GM19351 (cell line): ENCODE data around the gene TMA16.
"Not testable (repeated sequence)": the region's sequence is repeated elsewhere in the genome, so short reads cannot be mapped to it uniquely, and the experiment has no call there.

ENCODE experiments used
- ATAC-seq: cut with Tn5 transposase; IDR thresholded peaks from one replicate; pipeline ENCODE4 v1.9.1; 2021; ENCODE audit warnings: mild to moderate bottlenecking, moderate library complexity; ENCODE audit not compliant: unreplicated experiment

TMA16 gene

DNA sequence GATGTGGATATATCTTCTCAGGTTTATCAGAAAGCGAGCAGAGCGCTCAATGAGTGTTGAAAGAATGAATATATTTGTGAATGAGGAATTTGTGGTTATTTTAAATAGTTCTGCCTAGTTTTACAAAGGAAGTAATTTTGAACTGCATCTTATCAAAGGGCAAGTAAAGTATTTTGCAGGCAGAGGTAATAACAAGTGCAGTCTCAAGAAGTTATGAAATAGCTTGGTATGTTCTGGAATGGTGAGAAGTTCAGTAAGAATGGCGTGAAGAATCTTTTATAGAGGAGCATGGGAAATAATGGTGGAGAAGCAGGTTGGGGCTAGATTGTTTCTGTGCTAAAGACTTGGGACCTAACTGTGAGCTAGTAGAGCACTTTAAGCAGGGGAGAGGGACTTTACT is 10.9 kb downstream of the TMA16 start:
- no peak for ATAC-seq

DNA sequence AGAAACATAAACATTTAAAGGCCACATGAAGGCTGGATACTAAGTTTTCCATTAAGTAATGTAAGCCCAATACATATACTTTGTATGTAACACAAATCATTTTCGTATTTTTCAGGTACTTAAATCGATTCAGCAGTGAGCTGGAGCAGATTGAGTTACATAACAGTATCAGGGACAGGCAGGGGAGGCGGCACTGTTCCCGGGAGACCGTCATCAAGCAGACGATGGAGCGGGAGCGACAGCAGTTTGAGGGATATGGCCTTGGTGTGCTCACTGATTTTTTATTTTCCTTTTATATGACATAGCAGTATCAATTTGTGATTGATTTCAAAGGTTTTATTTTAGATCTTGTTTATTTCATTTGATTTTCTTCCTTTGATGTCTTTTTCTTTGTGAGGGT is 20.7 kb downstream of the TMA16 start:
- no peak for ATAC-seq

DNA sequence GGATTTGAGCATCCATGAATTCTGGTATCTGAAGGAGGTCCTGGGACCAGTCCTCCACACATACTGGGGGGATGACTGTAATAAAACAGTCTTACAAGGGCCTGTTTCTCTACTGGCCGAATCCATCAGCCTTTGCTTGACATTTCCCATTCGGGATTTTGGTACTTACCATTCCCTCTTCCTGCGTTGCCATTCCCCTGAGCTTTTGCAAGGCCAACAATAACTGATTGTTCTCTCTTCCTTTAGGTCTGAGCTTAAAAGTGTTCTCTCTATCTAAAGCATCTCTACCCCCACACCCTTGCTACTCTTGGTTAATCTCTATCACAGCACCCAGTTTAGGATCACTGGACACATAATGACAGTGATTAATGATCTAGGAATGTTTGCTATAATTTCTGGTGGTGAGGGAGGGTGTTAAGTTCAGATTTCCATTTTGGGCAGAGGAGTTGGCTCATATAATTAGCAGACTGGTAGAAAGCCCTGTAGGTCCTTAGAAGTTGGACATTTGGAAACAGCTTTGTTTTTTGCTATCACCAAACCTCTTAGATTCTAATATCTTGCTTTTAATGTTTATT is 29.4 kb downstream of the TMA16 start:
- ATAC-seq = no peak

DNA sequence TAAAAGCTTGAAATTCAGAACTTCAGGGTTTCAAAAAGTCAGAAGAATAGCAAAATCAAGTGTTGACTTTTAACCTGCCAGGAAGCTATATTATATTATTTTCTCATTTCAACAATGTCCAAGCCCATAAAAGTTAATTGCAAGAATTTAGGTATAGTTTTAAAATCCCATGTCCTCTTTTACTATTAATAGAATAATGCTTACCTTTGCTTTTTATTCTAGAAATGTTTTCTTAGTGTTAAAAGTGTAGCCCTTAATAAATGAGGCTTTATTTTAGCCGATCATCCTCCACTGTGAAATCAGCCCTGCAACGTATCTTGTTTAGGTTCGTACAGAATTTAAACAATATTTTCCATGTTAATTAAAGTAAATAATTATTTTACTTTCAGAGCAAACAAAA is 31.5 kb downstream of the TMA16 start:
- no peak for ATAC-seq

DNA sequence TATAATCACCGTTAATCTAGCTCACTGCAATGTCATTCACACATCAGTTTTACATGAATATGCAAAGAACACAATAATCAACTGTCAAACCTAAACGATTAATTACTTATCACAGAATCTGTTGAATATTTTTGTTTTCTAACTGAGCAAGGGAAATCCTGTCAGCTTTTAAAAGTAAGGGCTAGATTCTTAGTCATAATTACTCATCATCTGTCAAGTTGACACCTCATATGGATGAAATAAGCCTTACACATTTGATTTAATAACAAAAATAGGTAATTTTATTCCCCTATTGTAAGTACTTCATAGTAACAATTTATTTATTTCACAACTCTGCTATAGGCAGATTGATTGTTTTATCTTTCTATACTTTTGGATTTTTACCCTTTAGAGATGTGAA is 32.7 kb downstream of the TMA16 start:
- no peak for ATAC-seq

DNA sequence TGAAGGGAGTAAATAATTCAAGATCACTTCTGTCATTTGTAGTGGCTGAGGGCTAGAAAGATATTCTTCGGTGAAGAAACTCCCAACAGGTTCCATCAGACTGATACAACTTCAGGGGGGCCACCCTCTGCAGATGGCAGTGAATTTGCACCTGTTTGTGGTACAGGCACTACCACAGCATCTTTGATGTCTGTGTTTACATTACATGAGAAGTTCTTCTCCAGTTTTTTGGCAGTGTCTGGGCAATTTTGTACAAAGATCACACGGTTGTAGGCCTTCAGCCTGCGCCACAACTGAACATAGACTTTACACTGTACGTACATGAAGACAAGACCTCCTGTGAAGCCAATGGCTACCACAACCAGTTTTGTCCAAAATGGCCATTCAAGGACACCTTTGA is 34.2 kb downstream of the TMA16 start:
- ATAC-seq = no peak

DNA sequence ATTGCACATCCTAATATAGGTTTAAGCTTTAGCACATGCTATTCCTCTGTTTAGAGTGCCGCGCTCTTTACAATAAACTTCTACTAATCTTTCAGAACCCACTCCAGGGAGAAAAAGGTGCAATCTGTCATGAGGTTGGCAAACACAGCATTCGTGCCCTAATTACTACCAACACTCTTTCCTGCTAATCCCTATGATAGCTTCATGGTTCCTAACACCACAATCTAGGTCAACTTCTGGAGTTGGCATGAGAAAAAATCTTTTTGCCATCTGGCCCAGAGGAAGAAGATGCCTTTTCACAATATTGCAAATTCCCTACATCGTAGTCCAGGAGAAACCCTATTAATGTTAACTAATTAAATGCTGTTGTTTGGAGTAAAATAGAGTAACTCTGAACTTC is 39.6 kb downstream of the TMA16 start:
- ATAC-seq = no peak

DNA sequence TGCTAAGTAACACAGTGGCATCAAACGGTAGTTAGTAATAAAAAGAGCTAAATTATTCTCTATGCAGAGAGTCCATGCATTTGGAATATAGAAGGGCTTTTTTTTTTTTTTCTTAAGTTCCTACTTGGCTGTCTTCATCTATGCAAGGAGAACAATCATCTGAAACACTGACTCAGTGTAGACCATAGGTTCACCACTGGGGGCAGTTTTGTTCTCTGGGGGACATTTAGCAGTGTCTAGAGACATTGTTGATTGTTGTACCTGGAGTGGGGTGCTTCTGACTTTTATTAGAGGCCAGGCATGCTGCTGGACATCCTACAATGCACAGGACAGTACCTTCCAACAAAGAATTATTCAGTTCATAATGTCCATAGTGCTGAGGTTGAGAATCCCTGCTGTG is 41.2 kb downstream of the TMA16 start:
- peak; percentile 47 for ATAC-seq

DNA sequence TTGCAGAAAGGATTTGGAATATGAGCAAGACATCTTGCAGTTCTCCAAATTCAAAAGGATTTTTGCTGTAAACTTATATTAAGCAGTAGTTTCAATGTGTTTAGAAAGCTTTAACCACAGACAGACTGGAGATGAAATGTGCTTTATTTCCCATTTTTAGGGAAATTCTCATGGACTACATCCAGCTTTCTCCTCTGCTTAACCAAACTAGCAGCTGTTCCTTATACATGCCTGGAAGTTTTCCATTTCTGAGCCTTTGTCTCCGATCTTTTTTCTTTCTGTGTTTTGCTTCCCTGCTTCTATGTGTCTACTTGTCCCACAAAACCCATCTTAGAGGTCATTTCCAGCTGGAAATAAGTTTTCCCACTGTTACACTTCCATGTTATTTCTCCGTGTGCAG is 41.6 kb downstream of the TMA16 start:
- no peak for ATAC-seq

DNA sequence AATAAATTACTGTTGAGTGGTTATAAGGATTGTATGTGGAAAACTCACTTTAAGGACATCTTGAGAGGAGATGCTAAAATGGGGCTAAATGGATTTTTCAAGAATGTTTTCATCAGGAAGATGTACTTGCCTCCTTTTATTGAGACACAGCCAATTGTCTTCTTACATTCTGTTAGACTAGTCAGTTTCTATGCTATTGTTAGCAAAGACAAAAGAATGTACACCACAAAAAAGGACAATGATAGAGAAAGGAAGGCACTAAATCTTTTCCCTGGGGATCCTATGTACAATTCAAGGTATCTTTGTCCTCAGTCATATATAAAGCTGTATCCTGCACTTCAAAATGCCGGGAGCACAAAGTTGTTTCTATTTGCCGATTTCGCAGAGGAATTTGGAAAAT is 42.6 kb downstream of the TMA16 start:
- no peak for ATAC-seq

DNA sequence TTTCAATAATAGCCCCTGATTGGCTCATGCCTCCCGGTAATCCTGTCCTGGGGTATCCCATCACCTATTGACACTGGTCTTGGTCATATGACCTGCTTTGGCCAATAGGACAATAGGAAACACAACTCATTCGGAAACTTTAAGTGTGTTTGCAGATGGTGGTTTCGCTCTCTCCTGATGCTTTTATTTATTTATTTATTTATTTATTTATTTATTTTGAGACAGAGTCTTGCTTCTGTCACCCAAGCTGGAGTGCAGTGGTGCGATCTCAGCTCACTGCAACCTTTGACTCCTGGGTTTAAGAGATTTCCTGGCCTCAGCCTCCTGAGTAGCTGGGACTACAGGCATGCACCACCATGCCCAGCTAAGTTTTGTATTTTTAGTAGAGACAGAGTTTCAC is 44.3 kb downstream of the TMA16 start:
- ATAC-seq = not testable (repeated sequence)

DNA sequence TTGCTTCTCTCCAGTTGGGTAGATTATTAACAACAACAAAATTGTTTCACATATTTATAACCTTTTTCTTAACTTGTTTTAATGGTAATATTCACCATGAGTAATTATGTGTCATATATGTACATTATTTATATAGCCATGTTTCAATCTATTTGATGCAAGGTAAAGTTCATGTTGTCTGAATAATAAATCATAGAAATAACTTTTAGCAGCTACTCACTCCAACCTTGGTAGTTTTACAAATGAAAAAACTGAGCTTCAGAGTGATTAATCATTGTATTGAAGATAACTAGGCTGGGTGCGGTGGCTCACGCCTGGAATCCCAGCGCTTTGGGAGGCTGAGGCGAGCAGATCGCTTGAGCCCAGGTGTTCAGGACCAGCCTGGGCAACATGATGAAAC is 46.0 kb downstream of the TMA16 start:
- ATAC-seq = no peak

DNA sequence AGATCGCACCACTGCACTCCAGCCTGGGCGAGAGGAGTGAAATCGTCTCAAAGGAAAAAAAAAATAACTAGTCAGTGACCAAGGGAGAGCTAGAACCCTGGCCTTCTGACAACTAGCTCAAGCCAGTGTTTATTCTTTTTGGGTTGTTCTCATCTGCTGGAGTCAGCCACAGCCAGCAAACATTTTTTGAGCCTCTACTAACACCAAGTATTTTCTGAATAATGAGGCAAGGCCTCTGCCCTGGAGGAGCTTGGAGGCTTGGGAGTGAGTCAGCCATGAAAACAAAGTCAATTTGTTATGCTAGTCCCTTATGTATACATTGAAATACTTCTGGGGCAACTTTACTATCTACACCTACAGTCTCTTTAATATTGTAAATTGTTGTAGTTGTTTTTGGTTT is 46.5 kb downstream of the TMA16 start:
- ATAC-seq = no peak

DNA sequence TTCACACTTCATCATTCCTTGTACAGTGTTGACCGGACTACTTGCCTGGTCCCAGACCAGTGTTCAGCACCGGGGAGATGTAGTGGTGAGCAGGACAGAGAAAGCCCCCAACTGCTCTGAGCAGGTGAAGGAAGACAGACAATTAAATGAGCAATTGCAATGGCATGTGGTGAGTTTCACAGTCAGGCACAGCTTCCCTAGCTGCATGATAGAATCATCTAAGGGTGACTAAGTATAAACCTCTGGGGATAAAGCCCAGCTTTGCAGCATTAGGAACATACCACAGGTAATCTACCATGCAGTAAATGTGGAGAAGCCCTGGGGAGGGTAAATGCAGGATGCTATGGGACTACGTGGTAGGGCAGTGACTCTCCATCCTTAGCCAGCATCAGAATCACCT is 47.8 kb downstream of the TMA16 start:
- no peak for ATAC-seq

DNA sequence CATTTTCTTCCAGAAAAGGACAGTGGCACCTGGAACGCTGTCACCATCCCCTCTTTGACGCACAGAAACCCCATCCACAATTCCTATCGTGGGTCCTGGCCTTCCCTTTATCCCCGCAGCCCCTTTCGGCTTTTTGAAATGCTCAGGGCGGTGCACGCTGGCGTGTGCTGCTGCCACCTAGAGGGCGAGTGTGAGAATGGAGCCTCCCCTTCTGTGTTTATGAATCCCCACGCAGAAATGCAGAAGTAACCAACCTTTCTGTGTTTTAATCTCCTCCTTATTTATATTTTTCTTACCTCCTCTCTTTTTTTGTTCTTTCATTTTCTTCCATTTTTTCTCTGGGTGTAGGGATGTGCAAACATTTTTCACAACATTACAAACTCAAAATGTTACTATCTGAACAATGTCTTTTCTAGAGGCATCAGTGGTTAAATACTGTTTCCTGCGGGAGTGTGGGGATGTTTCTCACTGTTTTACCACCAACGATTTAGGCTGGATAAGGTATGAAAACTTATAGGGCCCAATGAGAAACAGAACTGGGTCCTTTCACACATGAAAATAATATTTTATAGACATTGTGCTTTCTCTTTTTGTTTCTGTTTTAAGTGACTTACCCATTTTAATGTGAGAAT is 50.0 kb downstream of the TMA16 start:
- peak; percentile 80 for ATAC-seq

DNA sequence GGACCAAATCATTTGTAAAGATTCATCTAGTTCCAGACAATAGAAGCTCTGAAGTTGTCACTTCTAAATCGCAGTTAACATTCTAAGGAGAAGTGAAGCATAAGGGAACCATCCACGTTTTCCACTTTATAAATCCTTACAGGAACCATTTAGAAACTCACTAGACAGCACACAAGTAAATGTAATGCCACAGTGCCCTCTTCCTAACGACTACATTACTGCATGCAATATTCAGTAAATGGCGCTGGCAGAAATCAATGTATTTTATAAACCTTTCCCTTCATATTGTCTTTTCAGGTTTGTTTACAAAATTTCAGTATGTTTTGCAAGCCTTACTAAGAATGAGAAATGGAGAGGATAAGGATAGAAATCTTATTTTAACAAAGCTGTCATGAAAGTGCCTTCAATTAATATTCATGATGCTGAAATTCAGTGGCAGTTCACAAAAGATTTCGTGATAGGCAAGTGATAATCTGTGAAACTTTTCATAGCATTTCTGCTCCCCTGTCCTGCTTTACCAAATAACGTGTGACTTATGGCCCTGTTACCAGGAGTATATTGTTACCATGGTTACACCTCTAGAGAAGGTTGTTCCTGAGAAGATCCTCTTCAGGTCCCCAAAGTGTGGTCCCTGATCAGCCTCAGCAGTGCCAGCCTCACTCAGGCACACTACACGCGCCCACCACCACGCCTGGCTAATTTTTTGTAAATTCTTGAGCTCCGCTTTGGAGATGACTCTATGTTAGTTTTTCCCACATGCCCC is 54.2 kb downstream of the TMA16 start:
- peak; percentile 51 for ATAC-seq

DNA sequence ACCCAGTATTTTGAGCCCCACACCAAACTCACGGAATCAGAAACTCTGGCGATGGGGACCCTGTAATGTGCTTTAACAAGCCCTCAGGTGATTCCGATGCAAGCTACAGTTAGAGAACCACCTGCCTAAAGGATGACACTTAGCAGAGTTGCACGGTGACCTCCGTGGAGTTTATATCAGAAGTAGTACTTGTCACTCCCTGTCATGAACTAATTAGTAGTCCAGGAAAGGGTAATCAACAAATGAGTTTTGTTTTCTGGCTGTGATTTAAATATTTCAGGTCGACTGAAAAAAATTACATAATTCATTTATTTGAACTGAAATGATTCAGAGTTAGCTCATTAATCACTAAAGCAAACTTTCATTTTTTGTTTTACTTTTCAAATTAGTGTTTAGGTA is 56.4 kb downstream of the TMA16 start:
- no peak for ATAC-seq

DNA sequence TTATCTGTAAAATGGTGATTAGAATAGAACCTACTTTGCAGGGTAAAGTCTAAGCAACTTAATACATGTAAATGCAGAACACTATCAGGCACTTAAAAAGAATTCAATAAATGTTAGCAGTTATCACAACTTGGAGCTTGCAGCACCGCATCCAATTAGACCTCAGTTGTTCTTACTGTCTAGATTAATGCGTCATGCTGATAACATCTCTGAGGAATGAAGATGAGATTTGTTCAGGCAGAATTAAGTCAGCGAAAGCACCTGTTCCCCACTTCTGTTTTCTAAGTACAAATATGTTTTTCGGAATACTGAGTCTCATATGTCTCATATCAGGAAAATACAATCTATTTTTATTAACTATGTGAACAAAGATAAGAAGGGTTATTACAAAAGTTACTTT is 58.7 kb downstream of the TMA16 start:
- no peak for ATAC-seq

DNA sequence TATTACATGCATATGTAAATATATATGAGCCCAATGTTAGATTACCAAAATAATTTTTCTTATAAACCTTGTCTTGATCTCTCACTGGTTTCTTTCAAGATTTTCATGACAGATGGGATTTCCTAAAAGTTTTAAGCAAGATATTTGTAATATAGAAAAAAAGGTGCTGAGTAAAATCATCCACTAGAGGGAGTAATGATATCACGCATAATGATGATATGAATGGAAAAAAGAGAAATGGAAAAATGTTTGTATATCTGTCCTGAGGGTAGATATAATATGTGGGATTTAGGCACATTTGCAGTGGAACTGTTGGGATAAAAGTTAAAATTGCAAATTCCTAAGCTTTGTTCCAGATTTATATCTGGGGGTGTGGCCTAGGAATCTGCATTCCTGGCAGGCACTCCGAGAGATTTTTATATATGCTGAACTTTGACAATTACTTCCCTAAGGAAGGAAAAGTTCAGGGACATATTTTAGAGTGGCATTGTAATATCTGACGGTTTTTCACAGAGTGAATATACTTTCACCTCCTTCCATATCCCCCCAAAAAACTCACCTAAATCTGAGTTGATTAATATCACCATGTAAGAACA is 60.5 kb downstream of the TMA16 start:
- no peak for ATAC-seq

DNA sequence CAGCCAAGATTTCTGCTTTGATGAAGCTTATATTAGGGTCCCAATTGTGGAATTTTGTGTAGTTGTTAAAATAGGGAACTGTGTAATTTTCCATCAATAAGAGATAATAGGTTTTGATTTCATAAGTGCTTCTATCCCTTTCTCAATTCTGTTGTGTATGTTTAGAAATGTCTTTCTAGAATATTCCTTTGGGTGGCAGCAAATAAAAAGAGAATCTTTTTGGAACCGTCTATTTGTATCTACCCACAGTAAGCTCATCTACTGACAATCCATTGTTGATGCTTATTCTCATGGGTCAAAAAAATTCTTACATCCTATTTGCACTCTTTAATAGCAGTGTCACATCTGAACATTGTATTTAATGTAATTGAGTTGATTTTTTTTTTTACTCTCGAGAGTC is 61.7 kb downstream of the TMA16 start:
- ATAC-seq = no peak

DNA sequence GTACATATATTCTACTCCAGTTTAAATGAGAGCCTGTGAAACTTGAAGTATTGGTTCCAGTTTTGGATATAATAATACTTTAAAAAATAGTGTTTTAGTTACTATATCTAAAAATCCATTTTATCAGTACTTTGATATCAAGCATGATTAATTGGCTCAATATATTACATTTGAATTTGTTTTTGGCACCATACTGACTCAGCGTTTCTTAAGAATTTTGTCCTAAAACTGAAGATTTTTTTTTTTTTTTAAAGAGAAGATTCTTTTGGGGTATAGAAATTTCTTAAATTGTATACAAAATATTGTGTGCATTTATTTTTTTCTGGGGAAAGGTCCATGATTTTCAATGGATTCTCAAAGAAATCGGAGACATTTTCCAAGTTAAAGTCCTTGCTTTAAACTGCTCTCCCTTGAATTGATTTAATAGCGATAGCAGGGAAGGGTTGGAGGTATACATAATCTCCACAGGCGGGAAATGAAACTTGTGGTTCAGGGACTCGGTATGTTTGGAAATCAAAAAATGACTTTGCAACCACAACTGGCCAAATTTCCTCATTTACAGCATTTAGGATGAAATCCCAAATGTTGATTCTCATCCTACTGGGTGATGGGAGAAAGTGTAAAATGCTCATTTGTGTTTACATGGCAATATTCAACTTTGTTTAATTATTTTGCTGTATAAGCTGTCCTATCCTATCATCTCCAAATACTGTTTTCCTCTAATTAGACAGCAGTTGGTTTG is 62.3 kb downstream of the TMA16 start:
- no peak for ATAC-seq
